GM19395 (cell line): Measurements from ENCODE around the gene BPIFB6.

Experiments
- ATAC-seq: cut with Tn5 transposase; IDR thresholded peaks from one replicate; pipeline ENCODE4 v1.9.1; 2021; ENCODE audit warnings: mild to moderate bottlenecking, moderate library complexity; ENCODE audit not compliant: unreplicated experiment

Gene BPIFB6, protein sequence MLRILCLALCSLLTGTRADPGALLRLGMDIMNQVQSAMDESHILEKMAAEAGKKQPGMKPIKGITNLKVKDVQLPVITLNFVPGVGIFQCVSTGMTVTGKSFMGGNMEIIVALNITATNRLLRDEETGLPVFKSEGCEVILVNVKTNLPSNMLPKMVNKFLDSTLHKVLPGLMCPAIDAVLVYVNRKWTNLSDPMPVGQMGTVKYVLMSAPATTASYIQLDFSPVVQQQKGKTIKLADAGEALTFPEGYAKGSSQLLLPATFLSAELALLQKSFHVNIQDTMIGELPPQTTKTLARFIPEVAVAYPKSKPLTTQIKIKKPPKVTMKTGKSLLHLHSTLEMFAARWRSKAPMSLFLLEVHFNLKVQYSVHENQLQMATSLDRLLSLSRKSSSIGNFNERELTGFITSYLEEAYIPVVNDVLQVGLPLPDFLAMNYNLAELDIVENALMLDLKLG

DNA sequence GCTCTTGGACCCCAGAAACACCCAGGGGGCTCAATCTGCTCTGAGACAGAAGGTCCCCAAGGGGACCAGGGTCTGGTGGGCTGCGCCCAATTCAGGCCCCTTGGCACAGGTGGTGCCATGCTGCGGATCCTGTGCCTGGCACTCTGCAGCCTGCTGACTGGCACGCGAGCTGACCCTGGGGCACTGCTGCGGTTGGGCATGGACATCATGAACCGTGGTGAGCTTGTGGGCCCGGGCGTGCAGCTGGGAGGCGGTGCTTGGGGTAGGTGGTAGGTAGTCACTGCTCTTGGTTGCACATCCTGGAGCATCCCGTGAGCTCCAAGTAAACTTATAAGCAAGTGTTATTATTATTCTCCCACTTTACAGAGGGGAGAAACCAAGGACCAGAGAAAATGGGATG, at the start of gene BPIFB6:
Gene BPIFB6, plus strand, starts transcription at position 118 of the 400 bp plus-strand sequence. Its CDS starts 0 bp downstream, at position 118.
- no peak for ATAC-seq

DNA sequence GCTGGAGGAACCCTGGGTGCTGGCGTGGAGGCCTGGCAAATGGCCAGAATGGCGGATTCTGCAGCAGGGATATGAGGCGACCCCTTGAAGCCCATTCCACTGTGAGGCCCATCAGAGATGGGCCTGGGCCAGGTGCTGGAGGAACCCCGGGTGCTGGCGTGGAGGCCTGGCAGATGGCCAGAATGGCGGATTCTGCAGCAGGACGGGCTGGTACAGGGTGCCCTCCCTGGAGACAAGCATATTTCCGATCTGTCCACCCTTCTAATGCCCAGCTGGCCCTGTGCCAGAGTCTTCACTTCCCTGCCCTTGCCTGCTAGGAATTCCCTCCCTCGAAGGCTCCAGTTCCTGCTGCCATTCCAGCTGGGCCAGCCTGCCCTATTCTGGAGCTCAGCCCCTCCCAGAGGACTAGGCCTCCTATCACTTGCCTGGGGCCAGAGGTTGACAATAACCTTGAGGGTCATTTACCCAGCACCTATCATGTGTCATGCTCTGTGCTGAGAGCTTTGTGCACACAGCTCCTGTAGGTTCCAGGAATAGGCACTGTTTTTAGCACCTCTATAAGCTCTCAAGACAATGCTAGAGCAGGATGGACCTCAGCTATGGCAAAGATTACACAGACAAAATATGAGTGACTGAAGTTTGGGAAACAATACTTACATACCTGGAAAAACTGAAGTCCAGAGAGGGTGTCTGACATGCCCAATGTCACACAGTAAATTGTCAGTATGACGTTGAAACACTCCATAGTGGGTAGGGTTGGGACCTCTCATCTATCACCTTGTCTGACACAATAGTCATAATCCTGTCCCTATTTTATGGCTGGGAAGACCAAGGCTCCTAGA, 48.6 kb upstream of the BPIFB6 start:
- ATAC-seq, result no peak

DNA sequence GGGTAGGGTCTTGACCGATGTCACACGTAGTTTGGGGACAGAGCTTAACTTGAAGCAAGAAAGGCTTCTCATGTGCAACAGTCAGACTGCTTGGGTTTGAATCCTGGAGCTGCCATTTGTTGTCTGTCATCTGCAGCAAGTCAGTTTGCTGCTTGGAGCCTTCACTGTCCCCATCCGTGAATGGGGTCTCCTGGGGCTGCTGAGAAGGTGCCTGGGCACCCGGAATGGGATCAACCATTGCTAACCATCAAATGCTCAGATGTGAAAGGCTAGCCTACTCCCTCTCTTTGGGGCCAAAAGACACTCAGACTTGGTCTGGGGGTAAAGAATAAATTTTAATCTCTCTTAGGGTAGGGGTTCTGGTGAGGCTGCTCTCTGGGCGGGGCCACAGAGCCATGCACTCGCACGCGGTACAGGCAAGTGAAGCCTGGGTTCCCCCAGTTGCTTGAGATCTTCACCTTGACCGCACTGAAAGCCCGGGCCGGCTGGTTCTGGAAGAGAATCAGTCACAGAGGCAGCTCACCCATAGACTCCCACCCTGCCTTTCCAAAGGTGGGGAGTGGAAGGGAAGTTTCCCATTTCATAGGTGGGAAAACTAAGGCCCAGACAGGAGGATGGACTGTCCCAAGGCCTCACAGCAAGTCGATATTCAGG, 47.9 kb upstream of the BPIFB6 start:
- ATAC-seq, result no peak

DNA sequence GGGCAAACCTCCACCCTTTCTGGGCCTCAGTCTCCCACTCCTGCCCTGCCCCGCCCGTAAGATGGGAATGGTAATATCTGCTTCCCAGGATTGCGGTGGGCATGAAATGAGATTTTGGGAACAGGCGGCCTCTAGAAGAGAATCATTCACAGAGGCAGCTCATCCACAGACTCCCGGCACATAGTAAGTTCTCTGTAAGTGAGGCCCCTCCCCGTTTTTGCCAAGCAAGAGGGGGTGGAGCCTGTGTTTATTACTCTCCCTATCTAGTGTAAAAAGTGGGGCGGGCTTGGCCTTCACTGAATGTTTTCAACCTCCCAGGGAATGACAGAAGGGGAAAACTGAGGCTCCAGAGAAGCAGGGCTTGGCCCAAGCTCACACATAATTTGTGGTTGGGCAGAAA, 47.3 kb upstream of the BPIFB6 start:
- ATAC-seq, result no peak

DNA sequence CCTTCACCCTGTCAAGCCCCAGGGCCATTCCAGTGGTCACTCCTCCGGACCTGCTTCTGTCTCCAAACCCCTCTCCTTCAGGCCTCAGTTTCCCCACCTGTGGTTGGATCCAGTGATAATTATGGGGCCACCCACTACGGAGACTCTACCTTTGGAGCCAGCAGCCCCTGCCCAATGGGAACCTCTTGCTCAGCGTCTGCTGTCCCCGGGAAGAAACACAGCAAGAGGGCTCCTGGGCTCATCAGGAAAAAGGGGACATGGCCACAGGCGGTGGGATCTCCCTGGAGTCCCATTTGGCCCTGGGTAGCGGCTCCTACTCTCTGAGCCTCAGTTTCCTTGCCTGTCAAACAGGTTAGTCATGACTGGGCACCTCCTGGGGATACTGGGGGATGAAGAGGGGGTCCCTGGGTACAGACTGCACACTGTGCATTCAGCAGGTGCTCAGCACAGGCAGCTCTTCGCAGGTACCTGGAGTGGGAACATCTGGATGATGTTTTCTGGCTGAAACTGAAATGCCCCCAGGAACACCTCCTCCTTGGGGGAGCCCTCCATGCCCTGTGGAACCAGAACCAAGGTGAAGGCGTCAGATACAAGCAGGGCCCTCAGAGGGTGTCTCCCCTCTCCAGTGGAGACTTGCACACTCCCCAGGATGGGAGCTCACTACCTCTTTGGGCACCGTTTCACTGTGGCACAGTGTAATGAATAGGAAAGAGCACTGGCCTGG, 46.7 kb upstream of the BPIFB6 start:
- no peak for ATAC-seq

DNA sequence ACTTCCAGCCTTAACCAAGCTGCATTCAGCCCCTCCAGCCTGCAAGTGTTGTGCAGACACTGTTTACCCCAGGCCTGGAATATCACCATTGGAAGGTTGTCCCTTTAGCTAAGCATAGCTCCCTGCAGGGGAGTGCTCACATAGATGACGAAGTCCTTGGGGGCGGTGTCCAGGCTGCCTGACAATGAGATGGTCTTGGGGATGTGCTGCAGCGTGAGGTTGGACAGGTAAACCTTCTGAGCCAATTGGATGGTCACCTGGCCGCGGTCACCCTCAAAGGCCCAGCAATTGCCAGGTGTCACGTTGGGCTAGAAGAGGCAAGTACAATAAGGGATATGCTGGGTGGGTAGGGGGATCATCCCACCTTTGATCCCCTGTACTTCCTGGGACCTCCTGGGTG, 45.9 kb upstream of the BPIFB6 start:
- no peak for ATAC-seq

DNA sequence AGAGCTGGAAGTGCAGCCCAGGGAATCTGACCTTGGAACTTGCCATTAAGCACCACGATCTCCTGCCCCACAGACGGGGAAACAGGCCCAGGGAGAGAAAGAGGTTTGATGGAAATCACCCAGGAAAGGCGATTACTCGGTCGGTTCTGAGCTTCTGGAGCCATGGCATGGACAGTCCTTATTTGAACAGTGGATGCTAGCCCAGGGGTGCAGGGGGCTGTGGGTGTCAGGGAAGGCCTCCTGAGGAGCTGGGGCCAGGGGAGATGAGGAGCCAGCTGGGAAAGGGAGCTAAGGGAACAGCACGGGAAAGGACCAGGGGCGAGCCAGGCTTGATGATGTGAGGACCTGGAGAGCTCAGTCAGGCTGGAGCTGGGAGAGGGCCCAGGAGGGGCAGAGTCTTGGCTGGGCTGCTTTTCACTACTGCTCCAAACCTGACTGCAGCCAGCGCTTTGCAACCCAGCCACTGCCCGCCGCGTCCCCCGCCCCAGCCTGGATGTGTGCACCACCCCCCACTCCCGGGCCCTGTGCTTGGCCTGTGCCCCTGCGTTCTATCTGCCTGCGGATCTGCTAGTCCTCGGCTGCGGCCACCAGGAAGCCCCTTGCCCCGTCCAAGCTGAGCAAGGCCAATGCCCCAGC, 45.0 kb upstream of the BPIFB6 start:
- ATAC-seq, result no peak

DNA sequence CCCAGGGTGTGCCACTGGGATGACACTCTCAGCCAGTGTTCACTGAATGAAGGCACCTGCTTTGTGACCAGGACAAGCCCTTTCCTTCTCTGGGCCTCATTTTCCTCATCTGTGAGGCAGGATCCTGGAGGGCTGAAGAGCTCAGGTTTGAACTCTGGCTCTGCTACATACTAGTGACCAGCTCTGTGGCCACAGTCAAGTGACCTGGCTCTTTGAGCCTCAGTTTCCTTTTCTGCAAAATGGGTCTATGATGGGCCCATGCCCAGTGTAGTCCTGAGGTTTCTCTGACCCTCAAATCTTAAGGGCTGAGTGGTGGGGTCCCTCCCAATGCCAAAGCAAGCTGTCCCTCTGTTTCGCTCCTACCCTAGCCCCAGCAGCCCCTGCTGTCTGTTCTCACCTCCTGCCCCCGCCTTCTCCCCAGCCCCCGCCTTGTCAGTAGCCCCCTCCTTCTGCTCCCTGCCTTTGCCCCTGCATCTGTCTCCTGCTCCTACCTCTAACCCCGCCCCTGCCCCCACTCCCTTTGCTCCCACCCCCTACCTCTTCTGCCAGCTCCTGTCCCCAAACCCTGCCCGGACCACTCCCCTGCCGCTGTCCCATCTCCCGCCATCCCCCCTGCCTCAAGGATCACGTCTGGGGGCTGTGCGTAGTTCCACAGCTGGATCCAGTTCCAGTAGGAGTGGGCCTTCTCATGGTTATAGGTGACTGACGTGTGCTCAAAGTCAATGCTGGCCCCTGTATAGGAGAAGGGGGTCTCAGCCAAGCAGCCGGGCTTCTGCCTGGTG, 44.2 kb upstream of the BPIFB6 start:
- no peak for ATAC-seq

DNA sequence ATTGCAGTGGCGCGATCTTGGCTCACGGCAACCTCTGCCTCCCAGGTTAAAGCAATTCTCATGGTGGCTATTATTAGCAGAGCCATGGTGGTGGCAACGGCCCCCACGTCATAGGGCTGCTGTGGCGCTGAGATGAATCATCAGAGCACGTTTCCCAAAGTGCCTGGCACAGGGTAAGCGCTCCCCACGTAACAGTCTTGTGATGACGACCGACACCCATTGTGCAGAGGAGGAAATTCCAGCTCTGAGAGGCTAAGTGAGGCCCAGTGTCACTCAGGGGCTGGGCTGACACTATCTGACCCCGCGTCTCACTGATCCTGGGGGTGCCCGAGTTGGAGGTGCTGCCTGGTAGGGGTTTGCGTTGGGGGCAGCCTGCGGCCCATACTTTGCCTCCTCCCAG, 43.4 kb upstream of the BPIFB6 start:
- no peak for ATAC-seq

DNA sequence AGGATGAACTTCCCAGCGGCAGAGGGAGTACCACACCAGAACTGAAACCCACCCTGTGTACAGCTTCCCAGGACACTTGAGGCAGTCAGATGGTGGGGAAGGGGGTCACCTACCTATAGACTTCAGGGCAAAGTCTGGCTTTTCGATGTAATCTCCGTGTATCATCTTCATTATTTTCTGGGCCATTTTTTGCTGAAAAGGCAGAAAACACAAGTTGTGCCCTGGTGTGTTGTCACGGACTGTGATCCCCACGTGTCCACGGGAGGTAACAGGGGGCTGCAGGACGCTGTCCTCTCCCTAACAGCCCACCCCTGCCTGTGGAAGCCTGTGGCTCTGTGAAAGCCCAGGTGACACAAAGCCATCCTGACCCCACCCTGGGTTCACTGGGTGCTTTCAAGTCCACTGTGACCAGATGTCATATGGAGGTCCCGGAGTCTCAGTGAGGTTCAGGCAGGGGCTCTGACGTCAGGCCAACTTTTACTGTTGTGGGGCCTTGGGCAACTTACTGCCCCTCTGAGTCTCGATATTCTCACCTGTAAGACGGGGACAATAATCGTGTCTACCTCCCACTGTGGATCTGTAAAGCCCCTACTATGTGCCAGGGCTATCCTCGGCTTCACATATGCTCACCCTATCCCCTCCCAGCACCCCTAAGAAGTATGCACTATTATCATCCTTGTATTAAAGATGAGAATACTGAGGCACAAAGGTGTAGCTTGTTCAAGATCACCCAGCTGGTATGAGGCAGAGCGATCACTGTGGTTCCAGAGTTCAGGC, 41.8 kb upstream of the BPIFB6 start:
- no peak for ATAC-seq

DNA sequence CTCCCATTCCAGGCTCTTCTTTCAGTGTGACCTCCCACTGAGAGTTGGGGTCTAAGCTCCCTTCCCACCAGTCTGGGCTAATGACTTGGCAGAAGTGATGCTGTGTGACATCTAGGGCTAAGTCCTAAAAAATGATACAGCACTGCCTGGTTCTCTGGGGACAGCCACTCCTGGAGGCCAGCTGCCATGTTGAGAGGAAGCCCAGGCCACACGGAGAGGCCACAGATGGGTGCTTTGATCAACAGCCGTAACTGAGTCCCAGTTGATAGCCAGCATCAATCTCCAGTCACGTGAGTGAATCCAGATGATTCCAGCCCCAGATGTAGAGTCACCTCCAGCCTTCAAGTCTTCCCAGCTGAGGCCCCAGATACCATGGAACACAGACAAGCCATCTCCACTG, 41.0 kb upstream of the BPIFB6 start:
- no peak for ATAC-seq

DNA sequence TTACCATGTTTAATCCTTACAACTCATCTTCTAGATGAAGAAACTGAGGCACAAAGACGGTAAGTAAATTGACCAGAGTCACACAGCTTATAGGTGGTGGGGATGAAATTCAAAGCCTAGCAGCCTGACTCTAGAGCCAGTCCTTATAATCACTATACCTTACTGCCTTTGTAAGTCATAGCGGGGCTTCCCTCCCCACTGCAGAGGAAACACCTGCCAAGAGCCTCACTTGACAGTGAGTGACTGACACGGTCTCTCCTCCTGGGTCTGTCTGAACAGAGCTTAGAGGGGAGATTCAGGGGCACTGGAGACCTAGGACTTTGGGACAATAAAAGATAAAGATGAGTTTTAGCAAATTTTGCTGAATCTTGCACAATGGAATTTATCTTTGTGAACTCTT, 40.1 kb upstream of the BPIFB6 start:
- no peak for ATAC-seq

DNA sequence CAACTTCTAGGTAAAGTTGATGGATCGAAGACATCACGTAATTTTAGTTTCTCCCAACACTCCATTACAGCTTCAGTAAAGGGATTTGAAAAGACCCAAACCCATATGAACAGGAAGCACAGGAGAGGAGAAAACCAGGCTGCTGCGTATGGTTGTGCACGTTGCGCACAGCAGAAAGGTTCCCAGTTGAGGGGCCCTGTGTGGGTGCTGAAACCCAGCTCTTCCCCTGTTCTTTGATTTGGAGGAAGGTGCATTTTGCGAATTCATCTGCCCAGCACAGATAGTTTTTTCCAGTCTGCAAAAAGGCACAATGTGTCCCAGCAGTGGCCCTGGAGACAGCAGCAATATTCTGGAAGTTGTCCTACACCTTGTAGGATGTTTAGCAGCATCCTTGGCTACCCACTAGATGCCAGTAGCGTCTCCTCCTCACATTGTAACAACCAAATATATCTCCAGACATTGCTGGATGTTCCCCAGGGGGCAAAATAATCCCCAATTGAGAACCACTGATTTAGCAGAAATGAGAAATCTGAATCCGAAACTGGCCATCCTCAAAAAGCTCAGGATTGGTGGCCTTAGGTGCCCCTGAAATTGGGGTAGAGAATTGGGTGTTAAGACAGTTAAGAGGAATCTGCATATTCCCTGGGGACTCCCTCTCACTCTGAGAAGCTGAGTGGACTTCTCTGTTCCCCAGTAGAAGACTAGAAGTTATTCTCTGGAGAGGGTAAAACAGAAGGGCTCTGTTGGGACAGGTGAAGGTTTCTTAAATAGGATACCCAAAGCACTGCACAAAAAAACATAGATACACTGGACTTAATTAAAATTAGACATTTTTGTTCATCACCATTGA, 39.4 kb upstream of the BPIFB6 start:
- ATAC-seq, result no peak

DNA sequence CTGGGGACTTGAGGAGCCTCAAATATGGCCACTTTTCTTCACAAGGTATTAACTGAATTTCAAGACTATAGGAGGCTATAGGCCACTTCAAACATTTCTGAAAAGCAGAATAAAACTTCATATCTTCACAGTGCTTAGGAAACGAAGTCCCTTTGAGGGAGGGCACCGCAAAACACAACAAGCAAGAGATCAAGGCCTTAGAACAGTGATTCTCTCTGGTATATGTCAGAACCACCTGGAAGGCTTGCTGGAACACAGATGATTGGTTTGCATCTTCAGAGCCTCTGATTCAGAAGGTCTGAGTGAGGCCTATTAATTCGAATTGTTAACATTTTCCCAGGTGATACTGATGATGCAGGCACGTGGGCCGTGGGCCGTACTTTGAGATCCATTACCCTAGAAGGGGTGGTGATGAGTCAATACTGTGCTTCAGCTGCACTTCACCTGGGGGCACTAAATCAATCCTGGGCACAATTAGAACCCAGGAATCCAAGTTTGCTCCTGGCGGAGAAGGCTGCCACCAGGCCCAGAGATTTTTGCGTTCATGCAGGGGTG, 37.9 kb upstream of the BPIFB6 start:
- ATAC-seq, result no peak

DNA sequence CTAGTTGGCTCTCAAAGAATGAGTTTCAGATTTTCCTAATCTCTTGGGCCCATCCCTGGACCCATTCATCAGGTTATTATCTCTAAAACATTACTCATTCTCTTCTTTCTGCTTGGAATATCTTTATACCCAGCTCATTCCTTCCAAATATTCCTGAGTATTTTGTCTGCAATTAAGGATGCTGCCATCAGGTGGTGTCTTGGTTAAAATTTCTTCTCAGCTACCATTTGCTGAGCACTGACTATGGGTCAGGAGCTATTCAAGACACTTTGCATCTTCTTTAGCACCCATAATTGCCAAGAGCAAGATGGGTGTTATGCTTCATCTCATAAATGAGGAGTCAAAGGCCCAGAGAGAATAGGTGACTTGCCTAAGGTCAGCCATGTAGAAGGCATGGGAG, 35.6 kb upstream of the BPIFB6 start:
- ATAC-seq, result no peak

DNA sequence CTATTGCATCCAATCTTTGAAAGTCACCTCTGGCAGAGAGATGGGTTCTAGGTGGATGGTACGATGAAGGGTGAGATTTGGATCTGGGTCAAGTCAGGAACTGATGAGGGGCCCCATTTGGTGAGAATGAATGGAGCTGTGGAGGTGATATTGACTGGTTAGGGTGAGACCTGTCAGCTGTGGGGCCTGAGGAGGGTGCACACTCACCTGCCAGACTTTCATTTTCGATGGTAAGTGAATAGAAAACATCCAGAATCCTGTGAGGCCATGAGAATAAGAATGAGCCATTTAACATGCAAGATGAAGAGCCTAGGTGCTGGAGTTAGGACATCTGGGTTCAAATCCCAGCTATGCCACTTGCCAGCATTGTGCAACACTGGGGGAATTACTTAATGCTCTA, 34.0 kb upstream of the BPIFB6 start:
- no peak for ATAC-seq

DNA sequence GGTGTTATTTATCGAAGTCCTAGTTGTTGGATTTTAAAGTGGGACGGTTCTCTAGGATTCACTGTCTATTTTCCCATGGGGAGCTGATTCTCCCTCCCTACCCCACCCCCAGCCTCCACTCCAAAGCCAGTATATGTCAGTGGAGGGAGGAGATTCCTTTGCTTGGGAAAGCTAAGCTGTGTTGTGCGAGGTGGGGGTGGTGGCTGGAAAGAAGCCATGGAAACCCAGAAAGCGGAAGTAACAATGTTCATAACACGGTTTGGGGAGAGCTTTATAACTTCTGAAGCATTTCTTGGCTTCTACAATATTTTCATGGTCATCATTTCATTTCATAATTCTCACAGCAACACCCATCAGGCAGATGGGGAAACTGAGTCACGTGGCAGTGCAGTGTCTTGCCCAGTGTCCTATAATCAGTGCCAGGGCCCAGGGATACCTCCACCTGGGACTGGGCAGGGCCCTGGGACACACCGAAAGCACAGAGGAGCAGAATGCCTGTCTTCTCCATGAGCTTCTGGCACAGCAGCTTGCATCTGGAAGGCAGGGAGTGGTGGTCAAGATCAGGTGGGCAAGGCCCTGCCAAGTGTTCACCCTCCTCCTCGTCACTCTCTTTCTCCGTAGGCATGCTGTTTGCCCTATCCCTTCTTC, 31.7 kb upstream of the BPIFB6 start:
- no peak for ATAC-seq
